Panc1 (cell line): ENCODE data around the gene ISLR2. TPM values are rescaled to one million over a fixed set of nuclear protein-coding genes. Genes with fewer than 3 reads are reported as not detected.

Experiments
- ATAC-seq: fragments of 200-7000 bp; cut with Tn5 transposase; 2 replicates; pipeline ENCODE4 v1.9.1; 2020; ENCODE audit warnings: mild to moderate bottlenecking, moderate library complexity
- BruUV-seq: library from RNA; stranded (reverse); fragments of 400-500 nt; replicated peaks from 2 replicates; lab custom pipeline; 2021; lab: Mats Ljungman, UMichigan
- CTCF ChIA-PET: fragments of 300-600 bp; sonication (Branson Sonifier 250); formaldehyde crosslinking; loops from one replicate; lab custom pipeline; 2022; ENCODE audit warnings: antibody characterized with exemption; lab: Charles Lee
- POLR2A ChIA-PET: fragments of 300-600 bp; sonication (Branson Sonifier 250); formaldehyde crosslinking; loops from one replicate; lab custom pipeline; 2022; ENCODE audit warnings: antibody characterized with exemption; lab: Charles Lee
- DNase-seq: peaks from one replicate; pipeline ENCODE4 v3.0.0-alpha.2; 2010; ENCODE audit warnings: low read depth, low spot score
- H3K27ac ChIP-seq: 2 replicates; pipeline ENCODE4 v1.5.1; 2011; ENCODE audit warnings: mild to moderate bottlenecking, low read length, inconsistent platforms
- H3K27me3 ChIP-seq: fragments of 200-500 bp; sonication (Bioruptor generic); 2 replicates; pipeline ENCODE4 v1.6.0; 2014; ENCODE audit warnings: low read length, inconsistent platforms; ENCODE audit not compliant: control insufficient read depth, insufficient read depth
- H3K36me3 ChIP-seq: fragments of 200-500 bp; sonication (Bioruptor generic); 2 replicates; pipeline ENCODE4 v1.5.1; 2014; ENCODE audit warnings: inconsistent platforms, mild to moderate bottlenecking, low read length, moderate library complexity; ENCODE audit not compliant: control insufficient read depth, insufficient read depth
- H3K4me1 ChIP-seq: 2 replicates; pipeline ENCODE4 v1.5.1; 2011; ENCODE audit warnings: inconsistent platforms, mild to moderate bottlenecking, low read length, moderate library complexity; ENCODE audit not compliant: control insufficient read depth, insufficient read depth
- H3K4me3 ChIP-seq, 2 experiments: 2 replicates each; pipeline ENCODE4 v1.5.1; 2011 to 2012; ENCODE audit warnings: low read depth in 2 of 2, low read length in 2 of 2, mild to moderate bottlenecking in 2 of 2, inconsistent platforms in 1 of 2, moderate library complexity in 1 of 2
- H3K9me3 ChIP-seq: fragments of 200-500 bp; sonication (Bioruptor generic); 2 replicates; pipeline ENCODE4 v1.5.1; 2014; ENCODE audit warnings: low read depth, mild to moderate bottlenecking, inconsistent platforms, low read length, moderate library complexity; ENCODE audit not compliant: control insufficient read depth, insufficient read depth
- POLR2AphosphoS5 ChIP-seq: IDR thresholded peaks from 2 replicates; pipeline ENCODE4 v1.6.1; 2012; ENCODE audit warnings: mild to moderate bottlenecking, low read depth, low read length, moderate library complexity
- SIN3A ChIP-seq: IDR thresholded peaks from 2 replicates; pipeline ENCODE4 v1.6.1; 2012; ENCODE audit warnings: low read depth, mild to moderate bottlenecking, low read length, moderate library complexity, borderline replicate concordance; ENCODE audit not compliant: insufficient read depth
- TCF7L2 ChIP-seq: IDR thresholded peaks from 2 replicates; pipeline ENCODE4 v1.6.1; 2011; ENCODE audit warnings: mild to moderate bottlenecking, low read depth, low read length, inconsistent platforms
- in situ Hi-C: cut with HindIII; loops from 2 replicates; pipeline ENCODE4 v1.10.0; 2016; ENCODE audit warnings: low sequenced_read_pairs, low pct_unique_long_range_greater_than_20kb
- intact Hi-C: fragments of 100-400 bp; cut with micrococcal nuclease; formaldehyde crosslinking; loops from one replicate; pipeline ENCODE4 v1.10.0; 2022; ENCODE audit not compliant: unreplicated experiment
- total RNA-seq: library from RNA; stranded (reverse); gene quantifications from one replicate; pipeline ENCODE4 v1.2.1, GENCODE V29; 2021; ENCODE audit not compliant: unreplicated experiment
- TF ChIP-seq, protein P1 (sequence below), 2 experiments: IDR thresholded peaks; 2 replicates each; pipeline ENCODE4 v1.6.1; 2011 to 2012; ENCODE audit warnings: low read depth in 2 of 2, control low read depth in 1 of 2, low read length in 1 of 2, mild to moderate bottlenecking in 1 of 2, moderate library complexity in 1 of 2; ENCODE audit not compliant: insufficient read depth in 1 of 2
- TF ChIP-seq, protein P2 (sequence below): fragments of 450-650 bp; IDR thresholded peaks from 2 replicates; pipeline ENCODE4 v1.5.1; 2017; ENCODE audit warnings: mild to moderate bottlenecking

The ISLR2 gene
- total RNA-seq, 1 experiment from 2014 or later, result 0.36 TPM

DNA sequence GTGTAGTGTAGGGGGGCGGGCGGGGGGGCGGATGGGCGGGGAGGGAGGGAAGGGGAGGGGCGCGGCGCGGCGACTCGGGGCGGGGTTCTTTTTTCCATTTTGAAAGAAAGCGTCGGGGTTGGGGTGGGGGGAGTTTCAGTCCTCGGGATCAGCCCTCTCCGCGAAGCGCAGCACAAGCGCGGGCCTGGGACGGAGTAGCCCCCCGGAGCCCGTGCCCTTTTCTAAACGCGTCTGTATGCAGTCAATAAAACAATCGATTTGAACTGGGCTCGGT lies 6.1 kb downstream of the ISLR2 start:
- H3K4me3 ChIP-seq, result peak overlapping the region; percentile 54 to 58

DNA sequence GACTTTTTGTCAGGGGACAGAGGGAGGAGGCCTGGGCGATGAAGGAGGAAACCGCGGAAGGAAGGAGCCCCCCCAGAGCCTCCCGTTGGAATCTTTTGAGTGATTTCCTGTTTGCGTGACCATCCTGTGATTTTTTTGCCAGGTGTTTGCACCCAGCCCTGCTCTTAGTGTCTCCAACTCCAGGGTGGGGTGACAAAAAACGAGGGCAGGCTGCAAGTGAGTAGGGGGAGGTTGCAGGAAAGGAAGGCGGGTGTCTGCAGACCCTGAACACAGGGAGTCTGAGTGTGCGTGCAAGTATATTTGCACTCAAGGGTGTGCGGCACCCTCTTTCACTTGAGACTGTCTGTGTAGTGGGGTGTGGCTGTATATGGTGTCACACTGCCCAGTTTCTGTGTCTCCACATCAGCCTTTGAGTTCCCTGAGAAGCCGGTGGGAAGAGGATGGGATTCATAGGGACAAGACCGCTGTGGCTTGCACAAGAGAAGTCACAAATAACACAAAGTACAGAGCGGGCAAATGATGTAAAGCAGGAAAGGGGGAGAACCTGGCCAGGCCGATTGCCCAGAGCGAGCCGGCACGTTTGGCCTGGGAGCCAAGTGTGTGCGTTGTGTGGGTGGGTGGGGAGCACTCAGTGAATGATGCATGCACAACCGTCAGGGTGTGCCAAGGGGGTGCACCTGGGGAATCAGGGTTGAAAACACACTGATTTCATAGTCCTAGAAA lies 6.6 kb downstream of the ISLR2 start:
- ATAC-seq (no peak), DNase-seq (no peak)
- in situ Hi-C loops (no loop called here), intact Hi-C loops (no loop called here)
- H3K4me1 ChIP-seq, result no peaks in the 10 kb centered on the region; the same call in 1 of the 2 replicates
- H3K9me3 ChIP-seq, result no peaks in the 10 kb centered on the region
- peak overlapping the region; percentile 54 to 58 for H3K4me3 ChIP-seq
- H3K36me3 ChIP-seq, result no peaks in the 10 kb centered on the region
- TF ChIP-seq SIN3A (no peak), POLR2AphosphoS5 (no peak)
- TF ChIP-seq, protein P1, sequence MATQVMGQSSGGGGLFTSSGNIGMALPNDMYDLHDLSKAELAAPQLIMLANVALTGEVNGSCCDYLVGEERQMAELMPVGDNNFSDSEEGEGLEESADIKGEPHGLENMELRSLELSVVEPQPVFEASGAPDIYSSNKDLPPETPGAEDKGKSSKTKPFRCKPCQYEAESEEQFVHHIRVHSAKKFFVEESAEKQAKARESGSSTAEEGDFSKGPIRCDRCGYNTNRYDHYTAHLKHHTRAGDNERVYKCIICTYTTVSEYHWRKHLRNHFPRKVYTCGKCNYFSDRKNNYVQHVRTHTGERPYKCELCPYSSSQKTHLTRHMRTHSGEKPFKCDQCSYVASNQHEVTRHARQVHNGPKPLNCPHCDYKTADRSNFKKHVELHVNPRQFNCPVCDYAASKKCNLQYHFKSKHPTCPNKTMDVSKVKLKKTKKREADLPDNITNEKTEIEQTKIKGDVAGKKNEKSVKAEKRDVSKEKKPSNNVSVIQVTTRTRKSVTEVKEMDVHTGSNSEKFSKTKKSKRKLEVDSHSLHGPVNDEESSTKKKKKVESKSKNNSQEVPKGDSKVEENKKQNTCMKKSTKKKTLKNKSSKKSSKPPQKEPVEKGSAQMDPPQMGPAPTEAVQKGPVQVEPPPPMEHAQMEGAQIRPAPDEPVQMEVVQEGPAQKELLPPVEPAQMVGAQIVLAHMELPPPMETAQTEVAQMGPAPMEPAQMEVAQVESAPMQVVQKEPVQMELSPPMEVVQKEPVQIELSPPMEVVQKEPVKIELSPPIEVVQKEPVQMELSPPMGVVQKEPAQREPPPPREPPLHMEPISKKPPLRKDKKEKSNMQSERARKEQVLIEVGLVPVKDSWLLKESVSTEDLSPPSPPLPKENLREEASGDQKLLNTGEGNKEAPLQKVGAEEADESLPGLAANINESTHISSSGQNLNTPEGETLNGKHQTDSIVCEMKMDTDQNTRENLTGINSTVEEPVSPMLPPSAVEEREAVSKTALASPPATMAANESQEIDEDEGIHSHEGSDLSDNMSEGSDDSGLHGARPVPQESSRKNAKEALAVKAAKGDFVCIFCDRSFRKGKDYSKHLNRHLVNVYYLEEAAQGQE (IDR thresholded peaks at IDR 0.05; ENCODE audit: insufficient read depth in 1 of 2, low read depth in 2 of 2, low read length in 1 of 2), result no peak
- ChIA-PET POLR2A (no interaction called here), CTCF (no interaction called here)
- BruUV-seq, result no TSS peak
- no peak overlapping the region for H3K27ac ChIP-seq
- H3K27me3 ChIP-seq, result no peaks in the 10 kb centered on the region; the same call in 1 of the 2 replicates

More for the DNA sequence above, 6.1 kb downstream of the ISLR2 start:
- no peaks in the 10 kb centered on the region for H3K36me3 ChIP-seq
- no peak overlapping the region for H3K27ac ChIP-seq
- H3K9me3 ChIP-seq, result no peaks in the 10 kb centered on the region
- intact Hi-C loops, result no loop called here
- ChIA-PET CTCF (interaction anchor here (1.0 kb wide), 1 partner anchor 164 kb away, joined by 3 read pairs; no protein-coding TSS in a partner anchor), POLR2A (no interaction called here)
- BruUV-seq, result no TSS peak
- TF ChIP-seq, protein P2, sequence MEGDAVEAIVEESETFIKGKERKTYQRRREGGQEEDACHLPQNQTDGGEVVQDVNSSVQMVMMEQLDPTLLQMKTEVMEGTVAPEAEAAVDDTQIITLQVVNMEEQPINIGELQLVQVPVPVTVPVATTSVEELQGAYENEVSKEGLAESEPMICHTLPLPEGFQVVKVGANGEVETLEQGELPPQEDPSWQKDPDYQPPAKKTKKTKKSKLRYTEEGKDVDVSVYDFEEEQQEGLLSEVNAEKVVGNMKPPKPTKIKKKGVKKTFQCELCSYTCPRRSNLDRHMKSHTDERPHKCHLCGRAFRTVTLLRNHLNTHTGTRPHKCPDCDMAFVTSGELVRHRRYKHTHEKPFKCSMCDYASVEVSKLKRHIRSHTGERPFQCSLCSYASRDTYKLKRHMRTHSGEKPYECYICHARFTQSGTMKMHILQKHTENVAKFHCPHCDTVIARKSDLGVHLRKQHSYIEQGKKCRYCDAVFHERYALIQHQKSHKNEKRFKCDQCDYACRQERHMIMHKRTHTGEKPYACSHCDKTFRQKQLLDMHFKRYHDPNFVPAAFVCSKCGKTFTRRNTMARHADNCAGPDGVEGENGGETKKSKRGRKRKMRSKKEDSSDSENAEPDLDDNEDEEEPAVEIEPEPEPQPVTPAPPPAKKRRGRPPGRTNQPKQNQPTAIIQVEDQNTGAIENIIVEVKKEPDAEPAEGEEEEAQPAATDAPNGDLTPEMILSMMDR, result no peak
- TF ChIP-seq, protein P1 (IDR thresholded peaks at IDR 0.05; ENCODE audit: insufficient read depth in 1 of 2, low read depth in 2 of 2, low read length in 1 of 2), result no peak
- no peak for TF ChIP-seq POLR2AphosphoS5
- TF ChIP-seq SIN3A, result no peak
- no peak for TF ChIP-seq TCF7L2
- in situ Hi-C loops, result no loop called here
- DNase-seq, result no peak
- H3K4me1 ChIP-seq, result no peaks in the 10 kb centered on the region; the same call in 1 of the 2 replicates
- no peaks in the 10 kb centered on the region; the same call in 1 of the 2 replicates for H3K27me3 ChIP-seq
- ATAC-seq, result no peak
